HG03135 (cell line): ENCODE measurements around the gene MYDGF.

Experiments
- ATAC-seq: cut with Tn5 transposase; IDR thresholded peaks from one replicate; pipeline ENCODE4 v1.9.1; 2021; ENCODE audit warnings: mild to moderate bottlenecking, moderate library complexity; ENCODE audit not compliant: unreplicated experiment

The MYDGF gene

GRCh38 chr19:4613254-4613751 lies 56.8 kb downstream of the MYDGF start:
- no peak for ATAC-seq

- no peak for ATAC-seq
These were observed 60.1 kb downstream of the MYDGF start for GRCh38 chr19:4609878-4610511.
